ENCODE data around the gene HLX.

DNA sequence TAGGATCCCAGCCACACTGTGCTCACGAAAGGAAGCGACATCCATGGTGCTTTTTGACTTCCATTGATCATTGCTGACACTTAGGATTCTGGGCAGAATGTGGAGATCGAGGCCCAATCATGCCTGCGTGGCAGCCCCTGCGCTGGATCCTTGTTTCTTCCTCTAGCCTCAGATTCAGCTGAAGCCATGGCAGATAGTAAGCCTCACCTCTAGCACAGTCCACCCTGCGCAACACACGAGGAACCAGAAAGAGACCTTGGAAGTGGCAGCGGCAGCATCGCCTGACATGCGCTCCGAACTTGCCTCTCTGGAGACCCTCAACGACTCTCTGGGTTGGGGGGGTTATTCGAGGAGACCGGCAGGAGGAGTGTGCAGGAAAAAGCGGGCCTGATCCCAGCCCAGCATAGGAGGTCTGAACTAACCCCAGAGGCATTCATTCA lies 10.6 kb downstream of the HLX start:
- TF ChIP-seq, protein P1, sequence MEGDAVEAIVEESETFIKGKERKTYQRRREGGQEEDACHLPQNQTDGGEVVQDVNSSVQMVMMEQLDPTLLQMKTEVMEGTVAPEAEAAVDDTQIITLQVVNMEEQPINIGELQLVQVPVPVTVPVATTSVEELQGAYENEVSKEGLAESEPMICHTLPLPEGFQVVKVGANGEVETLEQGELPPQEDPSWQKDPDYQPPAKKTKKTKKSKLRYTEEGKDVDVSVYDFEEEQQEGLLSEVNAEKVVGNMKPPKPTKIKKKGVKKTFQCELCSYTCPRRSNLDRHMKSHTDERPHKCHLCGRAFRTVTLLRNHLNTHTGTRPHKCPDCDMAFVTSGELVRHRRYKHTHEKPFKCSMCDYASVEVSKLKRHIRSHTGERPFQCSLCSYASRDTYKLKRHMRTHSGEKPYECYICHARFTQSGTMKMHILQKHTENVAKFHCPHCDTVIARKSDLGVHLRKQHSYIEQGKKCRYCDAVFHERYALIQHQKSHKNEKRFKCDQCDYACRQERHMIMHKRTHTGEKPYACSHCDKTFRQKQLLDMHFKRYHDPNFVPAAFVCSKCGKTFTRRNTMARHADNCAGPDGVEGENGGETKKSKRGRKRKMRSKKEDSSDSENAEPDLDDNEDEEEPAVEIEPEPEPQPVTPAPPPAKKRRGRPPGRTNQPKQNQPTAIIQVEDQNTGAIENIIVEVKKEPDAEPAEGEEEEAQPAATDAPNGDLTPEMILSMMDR (IDR thresholded peaks at IDR 0.05; ENCODE audit: low read depth, low read length) = no peak
- TF ChIP-seq, protein P2, sequence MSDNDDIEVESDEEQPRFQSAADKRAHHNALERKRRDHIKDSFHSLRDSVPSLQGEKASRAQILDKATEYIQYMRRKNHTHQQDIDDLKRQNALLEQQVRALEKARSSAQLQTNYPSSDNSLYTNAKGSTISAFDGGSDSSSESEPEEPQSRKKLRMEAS (IDR thresholded peaks at IDR 0.05; ENCODE audit: low read depth, low read length) = no peak
- TF ChIP-seq POLR2A (IDR thresholded peaks at IDR 0.05; ENCODE audit: extremely low read depth, insufficient read length) = no peak

All from NB4 (cell line).